Germinal center (tissue), 1 donor: ENCODE measurements around the gene CD209.
"Not testable (repeated sequence)": the region's sequence is repeated elsewhere in the genome, so short reads cannot be mapped to it uniquely, and the experiment has no call there.

Experiments used
- DNase-seq: peaks from one replicate; pipeline ENCODE4 v3.0.0; 2012; ENCODE audit warnings: mixed read lengths, low spot score

The CD209 gene

GRCh38 chr19:7767487-7767886 lies 20.2 kb upstream of the CD209 start:
- no peak for DNase-seq

GRCh38 chr19:7766535-7766934 lies 19.2 kb upstream of the CD209 start:
- DNase-seq, result no peak

DNA sequence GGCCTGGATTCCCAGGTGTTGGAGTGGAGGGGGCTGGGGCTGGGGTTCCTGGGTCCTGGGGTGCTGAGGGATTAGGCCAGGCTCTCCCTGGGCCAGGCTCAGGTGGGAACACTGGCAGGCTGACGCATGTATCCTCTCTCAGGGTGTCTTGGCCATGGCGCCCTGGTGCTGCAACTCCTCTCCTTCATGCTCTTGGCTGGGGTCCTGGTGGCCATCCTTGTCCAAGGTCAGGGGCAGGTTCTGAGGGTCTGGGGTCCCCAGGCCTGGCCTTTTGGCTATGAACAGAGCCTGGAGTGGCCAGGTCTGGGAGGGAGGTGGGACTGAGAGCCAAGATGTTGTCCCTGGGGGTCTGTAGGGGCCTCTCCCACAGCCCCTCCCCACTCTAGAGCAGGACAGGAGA lies 17.7 kb upstream of the CD209 start:
- not testable (repeated sequence) for DNase-seq

- DNase-seq, result not testable (repeated sequence)
These were observed 16.8 kb upstream of the CD209 start for GRCh38 chr19:7764157-7764556.

GRCh38 chr19:7763696-7764095 lies 16.4 kb upstream of the CD209 start:
- DNase-seq, result no peak

DNA sequence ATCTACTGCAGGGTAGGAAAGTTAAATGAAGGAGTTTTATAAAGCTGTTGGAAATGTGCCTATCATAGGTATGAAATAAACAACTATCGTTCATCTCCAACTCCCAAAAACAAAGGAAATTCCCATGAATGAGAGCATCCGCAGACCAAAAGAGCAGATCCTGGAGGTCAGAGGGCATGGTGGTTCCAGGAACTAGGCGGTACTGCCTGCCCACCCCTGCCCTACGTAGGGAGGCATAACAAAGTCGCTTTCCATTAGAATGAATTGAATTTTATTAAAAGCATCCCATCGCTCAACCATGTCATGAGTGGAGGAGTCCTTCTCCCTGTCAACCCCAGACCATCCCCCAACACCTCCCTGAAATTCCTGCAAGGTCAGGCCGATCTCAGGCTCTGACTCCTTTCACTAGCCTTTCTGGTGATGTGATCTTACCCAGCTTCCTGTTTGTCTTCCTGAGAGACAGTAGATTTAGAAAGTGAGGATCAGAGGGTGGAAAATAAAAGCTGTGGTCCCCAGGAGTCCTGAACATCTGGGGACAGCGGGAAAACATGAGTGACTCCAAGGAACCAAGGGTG lies 15.5 kb upstream of the CD209 start, which contains the start of gene CLEC4M:
TSS of gene CLEC4M (plus strand) at position 525 of the 575 bp plus-strand sequence. CDS start at position 549, 24 bp downstream.
- DNase-seq, result no peak

DNA sequence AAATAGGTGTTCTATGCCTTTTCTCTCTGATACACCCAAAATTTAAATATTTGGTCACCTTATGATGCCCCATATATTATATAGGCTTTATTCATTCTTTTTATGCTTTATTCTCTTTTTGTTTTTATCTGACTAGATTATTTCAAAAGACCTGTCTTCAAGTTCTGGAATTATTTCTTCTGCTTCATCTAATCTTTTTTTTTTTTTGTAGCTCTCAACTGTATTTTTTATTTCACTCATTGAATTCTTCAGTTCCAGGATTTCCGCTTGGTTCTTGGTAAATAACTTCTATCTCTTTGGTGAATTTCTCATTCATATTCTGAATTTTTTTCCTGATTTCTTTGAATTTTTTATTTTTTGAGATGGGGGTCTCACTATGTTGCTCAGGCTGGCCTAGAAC lies 11.8 kb upstream of the CD209 start:
- no peak for DNase-seq

DNA sequence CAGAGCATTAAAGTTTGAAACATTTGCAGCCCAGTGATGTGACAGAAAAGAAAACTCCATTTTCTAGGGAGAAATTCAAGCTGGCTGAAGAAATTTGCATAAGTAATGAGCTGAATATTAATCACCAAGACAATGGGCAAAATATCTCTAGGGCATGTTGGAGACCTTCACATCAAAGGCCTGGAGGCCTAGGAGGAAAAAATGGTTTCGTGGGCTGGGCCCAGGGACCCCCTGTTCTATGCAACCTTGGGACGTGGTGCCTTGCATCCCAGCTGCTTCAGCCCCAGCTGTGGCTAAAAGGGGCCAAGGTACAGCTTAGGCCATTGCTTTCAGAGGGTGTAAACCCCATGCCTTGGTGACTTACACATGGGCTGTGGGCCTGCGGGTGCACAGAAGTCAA lies 10.0 kb upstream of the CD209 start:
- no peak for DNase-seq

GRCh38 chr19:7756258-7756657 lies 8.9 kb upstream of the CD209 start:
- DNase-seq, result no peak

DNA sequence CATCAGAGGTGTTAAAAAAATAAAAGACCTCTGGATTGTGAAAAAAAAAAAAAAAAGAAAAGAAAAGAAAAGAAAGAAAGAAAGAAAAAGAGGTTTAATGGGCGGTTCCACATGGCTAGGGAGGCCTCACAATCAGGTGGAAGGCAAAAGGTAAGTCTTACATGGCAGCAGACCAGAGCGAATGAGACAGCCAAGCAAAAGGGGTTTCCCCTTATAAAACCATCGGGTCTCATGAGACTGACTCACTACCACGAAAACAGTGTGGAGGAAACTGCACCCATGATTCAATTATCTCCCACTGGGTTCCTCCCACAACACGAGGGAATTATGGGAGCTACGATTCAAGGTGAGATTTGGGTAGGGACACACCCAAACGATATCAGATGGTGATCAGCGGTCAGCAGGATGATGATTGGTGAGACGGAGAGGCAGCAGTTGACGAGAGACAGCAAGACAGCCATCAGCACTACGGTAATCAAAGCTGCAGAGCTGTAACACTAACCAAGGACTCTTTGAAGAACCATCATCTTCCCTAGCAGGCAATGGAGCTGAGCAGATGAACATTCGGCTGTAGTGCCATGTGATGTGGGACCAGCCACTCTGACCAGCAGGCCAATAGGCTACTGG lies 3.9 kb upstream of the CD209 start:
- no peak for DNase-seq

GRCh38 chr19:7748756-7749155 lies 1.4 kb upstream of the CD209 start:
- no peak for DNase-seq

DNA sequence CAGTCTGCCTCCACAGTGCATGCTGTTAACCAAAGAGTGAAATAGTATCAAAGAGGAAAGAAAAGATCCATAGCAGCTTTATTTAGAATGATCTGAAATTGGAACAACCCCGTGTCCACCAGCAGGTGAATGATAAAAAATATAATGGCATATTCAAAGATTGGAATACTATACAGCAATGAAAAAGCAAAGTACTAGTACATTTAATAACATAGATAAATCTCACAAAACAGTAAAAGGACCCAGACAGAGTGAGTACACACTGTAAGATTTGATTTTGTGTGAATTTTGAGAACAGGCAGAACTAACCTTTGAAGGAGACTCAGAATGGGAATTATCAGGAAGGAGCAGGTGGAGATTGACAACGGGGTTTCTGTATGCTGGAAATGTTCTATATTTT lies 837 bp upstream of the CD209 start:
- no peak for DNase-seq

DNA sequence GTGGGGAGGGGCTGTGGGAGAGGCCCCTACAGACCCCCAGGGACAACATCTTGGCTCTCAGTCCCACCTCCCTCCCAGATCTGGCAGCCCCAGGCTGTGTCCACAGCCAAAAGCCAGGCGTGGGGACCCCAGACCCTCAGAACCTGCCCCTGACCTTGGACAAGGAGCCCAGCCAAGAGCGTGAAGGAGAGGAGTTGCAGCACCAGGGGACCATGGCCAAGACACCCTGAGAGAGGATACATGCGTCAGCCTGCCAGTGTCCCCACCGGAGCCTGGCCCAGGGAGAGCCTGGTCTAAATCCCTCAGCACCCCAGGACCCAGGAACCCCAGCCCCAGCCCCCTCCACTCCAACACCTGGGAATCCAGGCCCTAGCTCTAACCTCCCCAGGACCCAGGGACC lies 1.0 kb downstream of the CD209 start:
- not testable (repeated sequence) for DNase-seq

DNA sequence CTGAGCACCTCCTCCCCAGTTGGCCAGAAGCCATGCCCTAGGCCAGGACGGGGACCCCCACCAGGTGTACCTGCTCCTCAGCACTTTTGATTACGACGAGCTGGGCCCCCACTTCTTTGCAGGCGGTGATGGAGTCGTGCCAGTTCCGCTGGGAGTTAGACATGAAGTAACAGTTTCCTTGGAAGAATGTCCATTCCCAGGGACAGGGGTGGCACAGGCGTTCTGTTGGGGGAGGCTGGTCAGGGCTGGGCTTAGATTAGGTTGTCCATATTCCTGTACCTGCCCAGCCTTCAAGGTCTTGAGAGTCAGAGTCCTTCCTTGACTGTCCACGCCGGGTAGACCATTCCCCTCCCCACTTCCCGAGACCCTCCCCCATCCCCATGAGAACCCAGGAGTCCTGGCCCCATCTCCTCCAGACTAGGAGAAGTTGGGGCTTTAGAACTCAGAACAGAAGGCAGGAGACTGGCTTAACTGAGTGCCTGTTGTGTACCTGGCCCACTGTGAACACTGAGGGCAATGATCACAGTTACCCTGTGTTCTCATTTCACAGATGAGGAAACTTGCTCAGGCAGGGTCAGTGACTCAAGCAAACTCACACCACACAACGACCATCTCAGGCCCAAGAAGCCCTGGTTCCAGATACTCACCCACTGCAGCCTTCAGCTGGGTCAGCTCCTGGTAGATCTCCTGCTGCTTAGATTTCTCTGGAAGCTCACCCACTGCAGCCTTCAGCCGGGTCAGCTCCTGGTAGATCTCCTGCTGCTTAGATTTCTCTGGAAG lies 2.3 kb downstream of the CD209 start:
- DNase-seq, result no peak

GRCh38 chr19:7744199-7744786 lies 3.0 kb downstream of the CD209 start:
- no peak for DNase-seq

GRCh38 chr19:7743425-7743841 lies 3.9 kb downstream of the CD209 start:
- no peak for DNase-seq

DNA sequence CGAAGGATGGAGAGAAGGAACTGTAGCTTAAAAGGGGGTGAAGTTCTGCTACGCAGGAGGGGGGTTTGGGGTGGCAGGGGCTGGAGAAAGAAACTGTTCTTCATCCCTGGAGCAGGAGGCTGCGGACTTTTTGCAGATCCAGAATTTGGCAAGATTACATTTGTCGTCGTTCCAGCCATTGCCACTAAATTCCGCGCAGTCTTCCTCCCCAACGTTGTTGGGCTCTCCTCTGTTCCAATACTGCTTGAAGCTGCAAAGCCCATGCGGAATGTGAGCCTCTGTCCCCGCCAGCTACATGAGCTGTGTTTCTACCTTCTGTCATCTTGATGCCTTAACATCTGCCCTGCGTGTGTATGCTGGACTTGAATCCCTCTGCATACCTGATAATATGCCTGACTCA lies 4.3 kb downstream of the CD209 start:
- no peak for DNase-seq

- DNase-seq, result no peak
These were observed 4.8 kb downstream of the CD209 start for GRCh38 chr19:7742575-7742974.

- no peak for DNase-seq
These were observed 6.7 kb downstream of the CD209 start for GRCh38 chr19:7740682-7741054.

- DNase-seq, result no peak
These were observed 7.3 kb downstream of the CD209 start for GRCh38 chr19:7739801-7740681.

DNA sequence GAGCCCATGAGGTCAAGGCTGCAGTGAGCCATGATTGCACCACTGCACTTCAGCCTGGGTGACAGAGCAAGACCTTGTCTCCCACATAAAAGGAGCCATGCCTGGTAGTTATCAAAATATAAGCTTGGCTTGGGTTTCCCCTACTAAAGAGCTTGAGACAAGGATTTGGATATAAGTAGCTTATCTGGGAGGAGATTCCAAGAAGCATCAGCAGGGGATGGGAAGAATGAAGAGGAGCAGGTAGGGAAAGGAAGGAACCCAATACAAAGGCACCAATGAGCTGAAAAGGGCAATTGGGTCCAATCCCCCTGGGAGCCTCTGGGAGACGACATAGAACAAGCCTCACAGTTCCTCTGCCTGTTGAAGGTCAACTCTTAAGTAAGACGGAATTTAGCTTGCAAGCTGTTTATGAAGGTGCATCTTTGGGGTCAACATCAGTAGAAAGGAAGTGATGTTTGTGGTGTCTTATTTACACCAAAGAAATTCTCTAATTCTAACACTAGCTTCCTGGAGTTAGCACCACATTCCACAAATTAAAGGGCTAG lies 8.1 kb downstream of the CD209 start:
- DNase-seq, result no peak

GRCh38 chr19:7738023-7738422 lies 9.3 kb downstream of the CD209 start:
- DNase-seq, result no peak
